NCI-H2196 treated with DMSO at 0.1 percent for 48 hours (cell line): ENCODE data around the gene AGBL4.

Experiments used
- DNase-seq: peaks from one replicate; lab custom pipeline; 2025; ENCODE audit not compliant: unreplicated experiment; lab: John Stamatoyannopoulos, UW

The AGBL4 gene

GRCh38 chr1:48671578-48671977 is 1352.2 kb downstream of the AGBL4 start:
- no peak for DNase-seq

- no peak for DNase-seq
These were observed 1353.3 kb downstream of the AGBL4 start for GRCh38 chr1:48670234-48671020.

GRCh38 chr1:48668339-48668738 is 1355.4 kb downstream of the AGBL4 start:
- DNase-seq: no peak

GRCh38 chr1:48667782-48668181 is 1356.0 kb downstream of the AGBL4 start:
- DNase-seq: no peak

- no peak for DNase-seq
These were observed 1357.9 kb downstream of the AGBL4 start for GRCh38 chr1:48665708-48666407.

- DNase-seq: no peak
These were observed 1361.9 kb downstream of the AGBL4 start for GRCh38 chr1:48661726-48662463.

- no peak for DNase-seq
These were observed 1364.0 kb downstream of the AGBL4 start for GRCh38 chr1:48659801-48660200.

- no peak for DNase-seq
These were observed 1366.3 kb downstream of the AGBL4 start for GRCh38 chr1:48657413-48657812.

GRCh38 chr1:48654606-48655210 is 1369.0 kb downstream of the AGBL4 start:
- DNase-seq: no peak

- no peak for DNase-seq
These were observed 1371.4 kb downstream of the AGBL4 start for GRCh38 chr1:48652334-48652733.

- DNase-seq: no peak
These were observed 1373.9 kb downstream of the AGBL4 start for GRCh38 chr1:48649880-48650279.

- no peak for DNase-seq
These were observed 1377.9 kb downstream of the AGBL4 start for GRCh38 chr1:48645883-48646282.

- DNase-seq: no peak
These were observed 1378.7 kb downstream of the AGBL4 start for GRCh38 chr1:48644905-48645605.

- DNase-seq: no peak
These were observed 1379.4 kb downstream of the AGBL4 start for GRCh38 chr1:48644190-48644900.

GRCh38 chr1:48643193-48643592 is 1380.6 kb downstream of the AGBL4 start:
- DNase-seq: no peak

- no peak for DNase-seq
These were observed 1382.8 kb downstream of the AGBL4 start for GRCh38 chr1:48640836-48641492.

- DNase-seq: no peak
These were observed 1393.9 kb downstream of the AGBL4 start for GRCh38 chr1:48629867-48630266.

GRCh38 chr1:48627486-48627885 is 1396.3 kb downstream of the AGBL4 start:
- no peak for DNase-seq

GRCh38 chr1:48619539-48619938 is 1404.2 kb downstream of the AGBL4 start:
- no peak for DNase-seq

GRCh38 chr1:48617252-48617651 is 1406.5 kb downstream of the AGBL4 start:
- no peak for DNase-seq
